ENCODE measurements around the gene DOCK4.

Gene DOCK4

DNA sequence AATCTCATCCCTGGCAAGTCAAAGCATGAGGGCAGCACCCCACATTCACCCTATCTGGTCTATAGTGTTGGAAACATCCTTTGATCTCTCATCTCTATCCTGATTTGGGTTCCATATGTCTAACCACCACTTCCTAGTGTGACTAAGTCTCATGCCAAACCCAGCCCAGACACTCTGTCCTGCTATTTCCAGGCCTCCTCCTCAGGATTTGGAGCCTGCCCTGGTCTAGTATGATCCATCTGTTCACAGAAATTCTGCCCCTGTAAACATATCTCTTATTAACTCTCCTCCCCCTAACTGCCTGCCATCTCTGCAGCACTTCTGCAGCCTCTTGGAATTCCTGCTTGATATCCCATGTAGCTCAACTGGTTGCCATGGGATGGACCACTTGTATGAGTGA is 323.0 kb downstream of the DOCK4 start:
- DNase-seq, result no peak

GRCh38 chr7:111878785-111879184 is 327.4 kb downstream of the DOCK4 start:
- no peak for DNase-seq

- DNase-seq, result no peak
Measured at GRCh38 chr7:111877931-111878330, 328.3 kb downstream of the DOCK4 start.

DNA sequence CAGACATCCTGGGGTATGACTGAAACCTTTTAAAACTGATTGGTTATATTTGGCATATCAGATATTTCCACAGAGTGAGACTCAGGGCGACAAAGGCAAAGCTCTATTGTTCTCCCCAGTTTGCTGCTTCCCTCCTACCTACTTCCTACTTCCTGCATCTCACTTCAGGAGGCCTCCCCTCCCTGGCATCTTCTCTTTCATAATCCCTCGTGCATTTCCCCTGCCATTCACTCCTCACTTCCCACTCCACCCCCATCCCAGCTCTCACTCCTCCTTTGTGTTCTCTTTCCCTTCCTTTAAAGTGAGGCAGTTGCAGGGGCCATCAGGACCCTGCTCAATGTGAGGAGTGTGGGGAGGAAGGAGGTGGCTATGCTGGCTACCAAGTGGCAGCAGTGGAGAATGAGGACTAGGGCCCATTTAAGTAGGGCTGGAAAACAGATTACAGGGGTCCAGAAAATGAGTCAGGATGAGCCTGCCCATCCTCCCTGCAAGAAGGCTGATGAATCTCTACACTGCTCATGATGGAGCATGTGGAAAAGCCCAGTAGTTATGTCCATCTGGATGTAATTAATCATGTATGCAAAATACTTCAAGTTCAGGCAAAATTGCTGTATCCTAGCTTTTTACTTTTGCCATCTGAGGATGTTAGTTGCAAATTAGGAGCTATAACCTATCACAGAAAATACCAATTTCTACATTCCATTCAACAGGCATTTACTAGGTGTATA is 332.1 kb downstream of the DOCK4 start:
- no peak for DNase-seq

GRCh38 chr7:111873326-111873646 is 332.9 kb downstream of the DOCK4 start:
- no peak for DNase-seq

GRCh38 chr7:111872450-111873325 is 333.5 kb downstream of the DOCK4 start:
- DNase-seq, result no peak

- no peak for DNase-seq
Measured at GRCh38 chr7:111871283-111871682, 334.9 kb downstream of the DOCK4 start.

- DNase-seq, result no peak
Measured at GRCh38 chr7:111869280-111869679, 336.9 kb downstream of the DOCK4 start.

DNA sequence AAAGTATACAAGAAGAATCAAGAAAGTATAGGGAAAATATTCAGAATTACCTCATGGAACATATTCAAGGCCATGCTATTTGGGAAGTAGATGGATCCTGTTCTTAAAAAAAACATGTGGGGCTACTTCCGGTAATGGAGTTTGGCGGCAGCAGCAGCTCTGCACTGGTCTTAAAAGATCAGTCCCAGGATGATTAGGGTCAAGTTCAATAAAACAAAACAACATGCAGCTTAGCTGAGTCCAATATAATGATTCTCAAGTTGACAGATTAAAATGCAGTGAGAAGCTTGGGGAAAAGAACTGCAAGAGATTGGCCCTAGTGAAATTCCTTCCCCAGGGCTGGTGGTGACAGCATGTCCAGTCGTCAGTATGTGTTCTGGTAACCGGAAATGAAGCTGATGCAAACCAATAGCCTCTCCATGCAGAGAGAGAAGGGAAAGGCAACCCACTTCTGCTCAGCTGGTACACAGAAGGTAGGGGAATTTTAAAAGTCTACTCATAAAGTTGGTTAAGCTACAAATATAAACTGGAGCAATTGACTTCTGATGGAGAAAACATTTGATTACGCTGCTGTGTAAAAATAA is 338.8 kb downstream of the DOCK4 start:
- DNase-seq, result no peak

DNA sequence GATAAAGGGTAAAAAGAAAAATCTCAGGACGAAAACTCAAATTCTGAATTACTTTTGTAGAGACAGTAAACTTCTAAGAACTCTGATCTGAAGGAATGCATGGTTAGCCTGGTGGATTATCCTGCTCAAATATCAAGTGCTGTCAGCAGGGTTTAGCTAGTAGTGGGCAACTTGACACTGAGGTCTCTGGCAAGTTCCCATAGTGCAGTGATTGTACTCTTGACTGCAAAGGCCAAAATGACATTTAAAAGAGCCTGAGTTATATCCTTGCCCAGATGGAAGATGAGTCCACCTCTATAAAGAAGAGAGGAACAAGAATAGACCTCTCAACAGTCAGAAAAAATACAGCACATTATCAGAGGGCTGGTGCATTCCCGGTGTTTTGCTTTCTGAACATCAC is 339.4 kb downstream of the DOCK4 start:
- DNase-seq, result no peak

DNA sequence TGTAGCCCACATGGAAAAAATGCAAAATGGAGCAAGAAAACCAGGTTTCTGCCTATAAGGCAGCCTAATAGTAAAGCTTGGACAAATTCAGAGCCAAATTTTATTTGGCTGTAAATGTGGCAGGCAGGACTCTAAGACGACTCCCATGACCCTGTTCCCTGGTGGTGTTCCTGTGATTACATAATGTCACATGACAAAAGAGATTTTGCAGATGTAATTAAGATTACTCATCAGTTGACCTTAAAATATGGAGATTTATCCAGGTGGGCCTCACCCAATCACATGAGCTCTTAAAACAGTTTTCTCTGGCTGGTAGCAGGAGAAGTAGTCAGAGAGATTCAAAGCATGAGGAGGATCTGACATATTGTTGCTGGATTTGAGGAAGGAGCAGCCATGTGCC is 340.8 kb downstream of the DOCK4 start:
- no peak for DNase-seq

GRCh38 chr7:111864291-111864976 is 341.8 kb downstream of the DOCK4 start:
- DNase-seq, result no peak

GRCh38 chr7:111863269-111863668 is 342.9 kb downstream of the DOCK4 start:
- no peak for DNase-seq

- no peak for DNase-seq
Measured at GRCh38 chr7:111860248-111860647, 346.0 kb downstream of the DOCK4 start.

DNA sequence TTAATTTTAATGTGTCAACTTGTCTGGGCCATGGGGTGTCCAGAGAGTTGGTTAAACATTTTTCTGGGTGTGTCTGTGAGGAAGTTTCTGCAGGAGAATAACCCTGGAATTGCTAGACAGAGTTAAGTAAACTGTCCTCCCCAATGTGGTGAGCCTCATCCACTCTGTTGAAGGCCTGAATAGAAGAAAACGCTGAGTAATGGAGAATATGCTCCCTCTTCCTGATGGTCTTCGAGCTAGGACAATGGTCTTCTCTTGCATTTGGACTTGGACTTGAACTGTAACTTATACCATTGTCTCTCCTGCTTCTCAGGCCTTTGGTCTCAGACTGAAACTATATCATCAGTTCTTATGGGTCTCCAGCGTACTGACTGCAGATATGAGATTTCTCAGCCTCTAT is 347.9 kb downstream of the DOCK4 start:
- DNase-seq, result no peak

DNA sequence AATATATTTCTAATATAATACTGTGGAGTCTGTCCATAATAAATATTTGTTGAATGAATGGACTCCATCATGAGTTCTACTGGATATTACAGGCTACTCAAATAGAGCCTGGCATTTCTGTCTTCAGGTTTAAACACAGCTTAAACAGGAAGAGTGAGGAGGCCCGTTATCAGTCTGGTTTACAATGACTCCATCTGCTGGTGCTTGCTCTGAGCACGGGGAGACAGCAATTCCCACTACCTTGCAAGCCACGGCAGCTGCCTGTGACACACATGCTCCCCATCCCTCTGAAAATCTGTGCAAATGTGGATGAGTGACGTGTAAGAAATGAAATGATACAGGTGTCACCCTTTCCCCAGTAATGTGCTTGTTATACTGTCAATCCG is 350.4 kb downstream of the DOCK4 start:
- no peak for DNase-seq

DNA sequence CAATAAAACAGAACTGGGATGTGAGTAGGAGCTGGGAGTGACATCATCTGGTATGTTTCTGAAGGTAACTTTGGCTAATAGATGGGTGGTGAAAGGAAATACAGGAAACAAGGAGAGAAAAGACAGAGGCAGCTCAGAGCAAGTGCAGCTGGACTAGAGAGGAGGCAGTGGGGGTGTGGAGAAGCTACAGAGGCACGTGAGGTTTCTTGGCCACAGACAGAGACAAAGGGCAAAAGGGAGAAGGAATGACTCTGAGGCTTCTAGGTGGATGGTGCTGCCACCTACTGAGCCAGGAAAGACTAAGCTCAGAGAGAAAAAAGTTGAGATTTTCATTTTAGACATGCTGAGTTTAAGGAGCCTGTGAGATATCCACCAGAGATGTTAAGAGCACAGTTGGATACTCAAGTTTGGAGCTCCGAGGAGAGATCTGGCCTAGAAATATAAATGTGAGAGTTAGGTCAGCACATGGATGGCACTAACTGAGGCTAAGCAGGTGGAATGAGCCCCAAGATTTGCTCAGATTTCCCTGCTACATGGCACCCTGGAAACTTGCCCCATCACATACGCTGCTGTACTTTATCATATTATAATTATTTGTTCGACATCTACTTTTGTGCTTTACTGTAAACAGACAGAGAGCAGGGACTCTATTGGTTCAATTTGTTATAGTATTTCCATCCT is 350.9 kb downstream of the DOCK4 start:
- DNase-seq, result no peak

DNA sequence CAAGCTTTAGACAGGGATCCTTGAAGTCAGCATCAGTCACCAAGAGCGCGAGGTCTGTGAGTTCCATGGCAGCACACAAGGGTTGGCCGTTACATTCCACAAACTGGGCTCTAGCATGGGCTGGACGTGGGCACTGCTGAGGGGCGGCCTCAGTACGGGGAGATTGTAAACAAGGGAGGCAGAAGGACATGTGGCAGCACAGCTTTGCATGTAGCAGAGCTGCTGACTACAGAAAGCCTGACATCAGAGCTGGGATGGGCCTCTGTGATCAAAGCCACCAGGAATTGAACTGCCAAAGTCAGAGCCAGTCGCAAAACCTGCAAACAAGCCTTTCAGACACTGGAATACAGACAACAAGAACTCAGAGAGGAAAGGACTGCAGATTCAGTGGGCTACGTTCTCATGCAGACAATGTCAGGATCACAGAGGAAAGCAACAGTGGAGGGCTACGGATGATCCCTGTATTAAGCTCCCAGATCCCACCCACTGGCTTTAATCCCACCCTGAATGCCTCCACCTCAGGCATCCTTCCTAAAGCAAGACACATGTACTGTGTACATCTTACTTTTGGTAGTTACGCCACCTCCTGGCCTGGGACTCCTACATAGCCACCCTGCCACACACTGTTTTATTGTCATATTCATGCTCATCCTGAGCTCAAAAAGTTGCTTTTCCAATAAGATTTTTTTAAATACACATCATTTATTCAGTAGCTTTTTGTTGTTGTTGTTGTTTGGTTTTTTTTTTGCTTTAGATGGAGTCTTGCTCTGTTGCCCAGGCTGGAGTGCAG is 352.8 kb downstream of the DOCK4 start:
- DNase-seq, result no peak

GRCh38 chr7:111852081-111852480 is 354.1 kb downstream of the DOCK4 start:
- no peak for DNase-seq

- DNase-seq, result no peak
Measured at GRCh38 chr7:111846898-111847297, 359.3 kb downstream of the DOCK4 start.

DNA sequence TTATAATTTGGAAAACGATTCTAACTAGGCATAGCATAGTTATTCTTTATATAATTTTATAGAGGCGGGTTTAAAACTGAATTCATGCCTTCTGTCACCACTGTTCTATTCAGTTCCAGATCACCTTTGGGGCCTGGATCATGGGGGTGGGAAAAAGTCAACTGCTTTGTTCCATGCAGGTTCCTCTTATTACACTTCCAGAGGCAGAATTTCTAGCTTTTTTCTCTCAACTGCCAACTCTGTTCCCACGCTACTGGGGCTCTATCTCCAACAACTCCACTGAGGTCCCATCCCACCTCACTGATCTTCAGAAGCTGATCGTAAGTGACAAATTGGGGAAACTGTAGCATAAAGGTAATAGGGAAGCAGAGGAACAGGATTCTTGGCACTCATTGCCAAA is 360.3 kb downstream of the DOCK4 start:
- DNase-seq, result no peak

Data from stimulated activated CD4-positive, alpha-beta T cell treated with anti-CD3 and anti-CD28 coated beads, Interleukin-2, amount 100 ng/mL, for 24 hours (primary cell).